T-helper 17 cell (primary cell): Measurements from ENCODE around the gene OR10H2. TPM values are rescaled to one million over a fixed set of nuclear protein-coding genes. Genes with fewer than 3 reads are reported as not detected.
A peak's percentile ranks its signal among the peaks of the same experiment; 100 is the strongest.
"Not testable (repeated sequence)": the region's sequence is repeated elsewhere in the genome, so short reads cannot be mapped to it uniquely, and the experiment has no call there.

Source experiments
- ATAC-seq: fragments of 150-1000 bp; cut with Tn5 transposase; 2 replicates; pipeline ENCODE4 v1.10.0; 2021; ENCODE audit warnings: mild to moderate bottlenecking, moderate library complexity
- DNase-seq, 3 donors: peaks; one replicate each; pipeline versions ENCODE4 v3.0.0 to v3.0.0-alpha.2; 2020 to 2021
- H3K9me3 ChIP-seq: one replicate; pipeline ENCODE4 v1.7.0; 2013; ENCODE audit warnings: low read length, mild to moderate bottlenecking; ENCODE audit not compliant: control insufficient read depth, poor library complexity, severe bottlenecking
- H3K27ac Mint-ChIP-seq: one replicate; pipeline ENCODE4 v1.8.0; 2022; ENCODE audit warnings: mild to moderate bottlenecking, moderate library complexity, mixed read lengths
- H3K27me3 Mint-ChIP-seq: one replicate; pipeline ENCODE4 v1.8.0; 2022; ENCODE audit warnings: mixed read lengths
- H3K36me3 Mint-ChIP-seq: one replicate; pipeline ENCODE4 v1.8.0; 2022; ENCODE audit warnings: low read depth, mixed read lengths
- H3K4me1 Mint-ChIP-seq: one replicate; pipeline ENCODE4 v1.8.0; 2022; ENCODE audit warnings: mild to moderate bottlenecking, mixed read lengths
- H3K4me3 Mint-ChIP-seq: one replicate; pipeline ENCODE4 v1.8.0; 2022; ENCODE audit warnings: mild to moderate bottlenecking, moderate library complexity, mixed read lengths
- total RNA-seq, 4 donors: library from RNA in 2 of 4; stranded (reverse) in 2 of 4; gene quantifications; one replicate each; pipeline ENCODE4 v1.2.3 and lab custom pipeline; 2022 to 2026

OR10H2 gene, protein sequence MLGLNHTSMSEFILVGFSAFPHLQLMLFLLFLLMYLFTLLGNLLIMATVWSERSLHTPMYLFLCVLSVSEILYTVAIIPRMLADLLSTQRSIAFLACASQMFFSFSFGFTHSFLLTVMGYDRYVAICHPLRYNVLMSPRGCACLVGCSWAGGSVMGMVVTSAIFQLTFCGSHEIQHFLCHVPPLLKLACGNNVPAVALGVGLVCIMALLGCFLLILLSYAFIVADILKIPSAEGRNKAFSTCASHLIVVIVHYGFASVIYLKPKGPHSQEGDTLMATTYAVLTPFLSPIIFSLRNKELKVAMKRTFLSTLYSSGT
- total RNA-seq (not detected), total RNA-seq (lab: John Stamatoyannopoulos, UW) (0 reads per million in 2 donors)

DNA sequence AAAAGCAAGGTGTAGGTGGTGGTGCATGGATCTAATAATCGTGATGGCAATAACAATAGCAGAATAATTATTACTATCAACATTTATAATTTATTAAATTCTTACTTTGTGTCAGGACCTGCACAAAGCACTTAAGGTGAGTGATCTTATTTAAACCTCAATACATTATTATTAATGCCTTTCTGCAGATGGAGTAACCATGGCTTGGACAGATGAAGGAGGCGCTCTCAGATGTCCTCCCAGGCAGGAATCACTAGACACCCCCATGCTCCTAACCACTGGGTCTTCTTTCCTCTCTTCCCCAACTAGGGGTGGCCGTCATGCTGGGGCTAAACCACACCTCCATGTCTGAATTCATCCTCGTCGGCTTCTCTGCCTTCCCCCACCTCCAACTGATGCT, at the start of gene OR10H2:
TSS of gene OR10H2 (plus strand) at position 301 of the 400 bp plus-strand sequence. CDS start at position 321, 20 bp downstream.
- H3K4me1 Mint-ChIP-seq, result peaks cover 11% of the 10 kb centered on the region
- H3K36me3 Mint-ChIP-seq, result no peaks in the 10 kb centered on the region
- H3K9me3 ChIP-seq, result no peaks in the 10 kb centered on the region
- H3K4me3 Mint-ChIP-seq, result peak within 1 kb of the TSS; percentile 60
- peaks cover 55% of the 10 kb centered on the region for H3K27me3 Mint-ChIP-seq
- DNase-seq (no peak), ATAC-seq (no peak)
- H3K27ac Mint-ChIP-seq, result no peak within 1 kb of the TSS

DNA sequence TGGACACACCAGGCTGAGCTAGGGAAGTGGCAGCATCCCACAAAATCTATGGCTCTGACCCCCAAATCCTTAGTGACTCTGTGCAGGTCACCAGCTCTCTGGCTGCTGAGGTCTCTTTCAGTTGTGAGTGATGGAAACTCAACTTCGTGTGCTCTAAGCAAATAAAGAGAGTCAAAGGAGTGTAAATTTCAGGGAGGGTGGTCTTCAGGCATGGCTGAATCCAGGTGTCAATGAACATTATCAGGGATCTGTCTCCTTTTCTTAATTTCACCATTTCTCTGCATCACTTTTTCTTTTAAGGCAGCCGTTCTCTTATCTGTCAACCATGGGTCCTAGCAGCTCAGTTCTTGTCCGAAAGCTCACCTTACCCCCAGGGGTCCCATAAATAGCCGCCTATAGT, 48.7 kb upstream of the OR10H2 start:
- Mint-ChIP-seq H3K4me3 (no peak overlapping the region), H3K36me3 (peaks cover 5% of the 10 kb centered on the region), H3K27ac (no peak overlapping the region), H3K27me3 (peaks cover 10% of the 10 kb centered on the region), H3K4me1 (peaks cover 13% of the 10 kb centered on the region)
- H3K9me3 ChIP-seq, result no peaks in the 10 kb centered on the region
- ATAC-seq, result no peak
- no peak for DNase-seq

DNA sequence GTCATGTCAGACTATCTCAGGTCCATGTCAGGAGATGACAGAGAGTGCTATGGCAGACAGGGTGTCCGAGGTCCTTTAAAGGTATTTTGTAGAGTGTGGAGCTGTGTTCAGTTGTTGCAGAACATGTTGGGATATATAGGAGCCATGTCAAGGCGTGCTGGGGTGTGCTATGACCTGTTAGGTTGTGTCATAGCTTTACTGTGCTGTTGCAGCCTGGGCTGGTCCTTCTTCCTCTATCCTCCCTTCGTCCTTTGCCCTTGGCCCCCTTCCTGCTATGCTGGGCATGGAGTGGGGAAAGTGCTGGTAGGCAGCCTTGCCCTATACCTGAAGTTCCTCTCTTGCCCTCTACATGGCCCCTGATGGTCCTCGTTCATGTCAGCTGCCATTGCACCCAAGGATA, 48.0 kb upstream of the OR10H2 start:
- not testable (repeated sequence) for DNase-seq, H3K4me3 Mint-ChIP-seq, ATAC-seq, H3K27ac Mint-ChIP-seq, H3K4me1 Mint-ChIP-seq, H3K36me3 Mint-ChIP-seq, H3K9me3 ChIP-seq
- peaks cover 10% of the 10 kb centered on the region for H3K27me3 Mint-ChIP-seq

DNA sequence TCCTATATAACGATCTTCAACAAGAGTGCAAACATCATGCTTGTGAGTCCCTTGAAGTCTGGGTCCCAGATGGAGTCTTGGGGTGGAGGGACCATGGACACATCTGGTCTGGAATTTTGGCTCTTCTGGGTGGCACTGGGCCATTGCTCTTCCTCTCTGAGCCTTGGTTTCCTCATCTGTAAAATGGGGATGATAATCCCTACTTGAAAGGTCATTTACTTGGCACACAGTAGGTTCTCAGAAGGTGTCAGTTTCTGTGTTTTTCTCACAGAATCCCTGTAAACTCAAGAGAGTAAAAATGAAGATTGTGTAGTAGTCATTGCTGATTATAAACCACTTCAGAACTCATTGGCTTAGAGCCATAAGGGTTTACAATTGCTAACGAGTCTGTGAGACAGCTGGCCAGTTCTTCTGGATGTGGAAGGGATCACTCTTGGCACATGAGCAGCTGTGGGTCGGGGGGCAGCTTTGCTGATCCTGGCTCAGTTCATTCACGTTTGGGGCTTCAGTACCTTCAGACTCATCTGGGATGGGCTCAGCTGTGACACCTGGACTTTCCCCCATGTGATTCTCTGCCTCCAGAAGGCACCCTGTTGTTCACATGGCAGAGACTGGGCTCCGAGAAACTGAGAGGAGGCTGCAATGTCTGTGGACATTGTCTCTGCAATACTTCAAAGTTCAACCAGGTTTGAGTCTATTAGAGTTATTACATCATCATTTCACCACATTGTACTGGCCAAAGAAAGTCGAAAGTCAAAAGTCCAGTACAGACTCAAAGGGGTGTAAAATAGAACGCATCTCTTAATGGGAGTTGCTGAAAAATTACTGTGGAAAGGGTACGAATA, 47.1 kb upstream of the OR10H2 start:
- peaks cover 4% of the 10 kb centered on the region for H3K4me1 Mint-ChIP-seq
- DNase-seq (no peak), ATAC-seq (no peak)
- no peak overlapping the region for H3K4me3 Mint-ChIP-seq
- no peaks in the 10 kb centered on the region for H3K9me3 ChIP-seq
- H3K27me3 Mint-ChIP-seq, result peaks cover 10% of the 10 kb centered on the region
- H3K27ac Mint-ChIP-seq, result no peak overlapping the region
- peaks cover 5% of the 10 kb centered on the region for H3K36me3 Mint-ChIP-seq

DNA sequence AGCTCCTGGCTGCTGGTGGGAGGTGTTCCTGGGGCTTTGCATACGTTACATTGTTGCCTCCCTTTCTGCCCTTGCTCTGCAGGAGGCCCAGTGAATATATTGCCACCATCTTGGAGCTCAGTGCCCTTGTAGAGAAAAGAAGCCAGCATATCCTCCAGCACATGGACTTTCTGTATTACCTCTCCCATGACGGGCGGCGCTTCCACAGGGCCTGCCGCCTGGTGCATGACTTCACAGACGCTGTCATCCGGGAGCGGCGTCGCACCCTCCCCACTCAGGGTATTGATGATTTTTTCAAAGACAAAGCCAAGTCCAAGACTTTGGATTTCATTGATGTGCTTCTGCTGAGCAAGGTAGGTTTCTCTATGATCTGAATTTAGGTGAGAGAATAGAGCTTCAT, 44.4 kb upstream of the OR10H2 start:
- DNase-seq, result no peak
- ATAC-seq, result no peak
- H3K9me3 ChIP-seq, result no peaks in the 10 kb centered on the region
- H3K36me3 Mint-ChIP-seq, result peaks cover 6% of the 10 kb centered on the region
- no peak overlapping the region for H3K27ac Mint-ChIP-seq
- peaks cover 10% of the 10 kb centered on the region for H3K27me3 Mint-ChIP-seq
- H3K4me3 Mint-ChIP-seq, result no peak overlapping the region
- H3K4me1 Mint-ChIP-seq, result no peaks in the 10 kb centered on the region

DNA sequence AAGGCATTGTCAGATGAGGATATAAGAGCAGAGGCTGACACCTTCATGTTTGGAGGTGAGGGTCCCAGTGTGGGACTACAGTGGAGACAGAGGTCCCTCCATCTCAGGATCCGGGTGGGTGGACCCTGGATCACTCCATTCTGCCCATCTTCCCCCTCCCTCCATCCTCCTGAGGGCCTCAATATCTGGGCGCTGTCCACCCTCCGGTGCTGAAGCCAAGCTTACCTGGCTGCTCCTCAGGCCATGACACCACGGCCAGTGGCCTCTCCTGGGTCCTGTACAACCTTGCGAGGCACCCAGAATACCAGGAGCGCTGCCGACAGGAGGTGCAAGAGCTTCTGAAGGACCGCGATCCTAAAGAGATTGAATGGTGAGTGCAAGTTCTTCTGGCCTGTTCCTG, 43.0 kb upstream of the OR10H2 start:
- Mint-ChIP-seq H3K27me3 (peaks cover 10% of the 10 kb centered on the region), H3K4me3 (no peak overlapping the region), H3K4me1 (no peaks in the 10 kb centered on the region), H3K36me3 (peaks cover 6% of the 10 kb centered on the region), H3K27ac (no peak overlapping the region)
- DNase-seq (no peak), ATAC-seq (no peak)
- no peaks in the 10 kb centered on the region for H3K9me3 ChIP-seq

DNA sequence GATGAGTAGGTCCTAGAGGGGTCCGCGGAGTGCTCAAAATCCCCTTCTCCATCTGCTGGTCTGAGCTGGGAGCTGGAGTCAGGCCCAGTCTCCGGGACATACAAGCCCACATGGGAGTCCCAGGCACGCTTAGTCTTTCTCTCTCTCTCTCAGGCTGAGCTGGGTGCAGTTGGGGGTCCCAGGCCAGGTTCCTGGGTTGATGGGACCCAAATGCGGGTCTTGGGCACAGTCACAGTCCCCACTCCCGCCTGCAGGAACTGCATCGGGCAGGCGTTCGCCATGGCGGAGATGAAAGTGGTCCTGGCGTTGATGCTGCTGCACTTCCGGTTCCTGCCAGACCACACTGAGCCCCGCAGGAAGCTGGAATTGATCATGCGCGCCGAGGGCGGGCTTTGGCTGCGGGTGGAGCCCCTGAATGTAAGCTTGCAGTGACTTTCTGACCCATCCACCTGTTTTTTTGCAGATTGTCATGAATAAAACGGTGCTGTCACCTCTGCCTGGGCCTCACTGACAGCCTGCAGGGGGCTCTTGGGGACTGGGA, 31.1 kb upstream of the OR10H2 start:
- DNase-seq, result no peak
- Mint-ChIP-seq H3K4me1 (no peaks in the 10 kb centered on the region), H3K27ac (no peak overlapping the region), H3K27me3 (peaks cover 22% of the 10 kb centered on the region), H3K4me3 (no peak overlapping the region), H3K36me3 (no peaks in the 10 kb centered on the region)
- ATAC-seq, result no peak
- H3K9me3 ChIP-seq, result no peaks in the 10 kb centered on the region

DNA sequence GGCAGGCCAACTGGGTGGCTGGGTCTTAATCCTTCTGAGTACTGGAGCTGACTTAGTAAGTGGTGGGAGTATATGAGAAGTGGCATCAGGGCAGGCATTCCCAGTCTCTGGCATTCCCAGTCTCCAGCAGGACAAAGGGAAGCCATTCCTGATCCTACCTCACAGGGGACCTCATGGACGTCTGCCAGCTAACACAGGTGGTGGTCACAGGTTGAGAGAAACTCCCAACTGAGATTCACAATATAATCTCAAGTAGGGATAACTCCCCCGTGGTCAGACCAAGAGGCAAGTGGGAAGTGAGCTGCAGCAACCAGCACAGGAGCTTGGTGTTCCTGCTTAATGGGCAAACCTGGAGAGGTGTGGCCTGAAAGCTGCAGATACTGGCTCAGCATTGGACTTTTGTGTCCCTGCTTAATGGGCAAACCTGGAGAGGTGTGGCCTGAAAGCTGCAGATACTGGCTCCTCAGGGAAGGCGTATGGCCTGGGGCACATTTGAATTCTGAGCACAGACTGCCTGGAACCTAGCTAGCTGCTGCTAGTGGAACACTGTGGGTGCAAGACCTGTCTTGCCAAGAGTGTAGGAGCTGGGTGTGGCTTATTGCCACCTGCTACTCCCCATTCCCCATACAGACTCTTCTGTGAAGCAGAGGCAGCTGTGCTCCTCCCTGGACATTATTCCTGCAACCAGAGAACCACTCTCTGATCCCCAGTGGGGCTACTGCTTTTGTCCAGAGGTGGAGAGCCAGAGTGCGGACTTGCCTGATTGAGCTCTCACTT, 25.9 kb upstream of the OR10H2 start:
- no peak for DNase-seq
- ATAC-seq, result no peak
- Mint-ChIP-seq H3K27ac (no peak overlapping the region), H3K4me1 (no peaks in the 10 kb centered on the region), H3K27me3 (peaks cover 43% of the 10 kb centered on the region), H3K36me3 (peaks cover 2% of the 10 kb centered on the region), H3K4me3 (no peak overlapping the region)
- H3K9me3 ChIP-seq, result no peaks in the 10 kb centered on the region

DNA sequence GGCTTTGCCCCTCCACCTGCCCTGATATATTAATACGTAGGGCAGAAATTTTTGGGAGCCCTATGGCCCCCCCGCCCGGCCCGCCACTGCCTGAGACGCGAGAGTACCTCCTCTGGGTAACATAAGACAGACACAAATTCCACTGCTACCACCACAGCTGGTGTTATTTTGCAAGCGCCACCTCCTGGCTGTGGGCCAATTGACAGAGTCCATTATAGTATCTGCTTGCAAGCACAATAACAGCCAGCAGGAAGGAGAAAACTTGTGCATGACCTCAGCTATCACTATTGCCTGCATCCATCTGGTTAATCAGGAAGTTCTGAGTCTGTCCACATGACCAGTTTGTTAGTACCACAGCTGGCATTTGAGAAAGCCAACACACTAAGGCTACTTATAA, 25.3 kb upstream of the OR10H2 start:
- ATAC-seq (peak; percentile 32), DNase-seq (no peak)
- Mint-ChIP-seq H3K27me3 (peaks cover 42% of the 10 kb centered on the region), H3K36me3 (peaks cover 2% of the 10 kb centered on the region), H3K4me1 (no peaks in the 10 kb centered on the region), H3K4me3 (no peak overlapping the region), H3K27ac (no peak overlapping the region)
- H3K9me3 ChIP-seq, result no peaks in the 10 kb centered on the region

DNA sequence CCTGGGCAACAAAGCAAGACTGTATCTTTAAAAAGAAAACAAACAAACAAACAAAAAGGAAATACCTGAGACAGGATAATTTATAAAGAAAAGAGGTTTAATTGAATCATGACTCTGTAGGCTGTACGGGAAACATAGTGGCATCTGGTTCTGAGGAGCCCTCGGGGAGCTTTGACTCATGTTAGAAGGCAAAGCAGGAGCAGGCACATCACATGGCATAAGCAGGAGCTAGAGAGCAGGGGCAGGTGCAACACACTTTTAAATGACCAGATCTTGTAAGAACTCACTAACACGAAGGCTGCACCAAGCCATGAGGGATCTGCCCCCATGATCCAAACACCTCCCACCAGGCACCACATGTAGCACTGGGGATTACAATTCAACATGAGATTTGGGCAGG, 13.2 kb upstream of the OR10H2 start:
- H3K4me1 Mint-ChIP-seq, result peaks cover 3% of the 10 kb centered on the region
- ATAC-seq (no peak), DNase-seq (no peak)
- H3K4me3 Mint-ChIP-seq, result no peak overlapping the region
- peaks cover 29% of the 10 kb centered on the region for H3K27me3 Mint-ChIP-seq
- H3K27ac Mint-ChIP-seq, result no peak overlapping the region
- peaks cover 2% of the 10 kb centered on the region for H3K36me3 Mint-ChIP-seq
- H3K9me3 ChIP-seq, result no peaks in the 10 kb centered on the region

DNA sequence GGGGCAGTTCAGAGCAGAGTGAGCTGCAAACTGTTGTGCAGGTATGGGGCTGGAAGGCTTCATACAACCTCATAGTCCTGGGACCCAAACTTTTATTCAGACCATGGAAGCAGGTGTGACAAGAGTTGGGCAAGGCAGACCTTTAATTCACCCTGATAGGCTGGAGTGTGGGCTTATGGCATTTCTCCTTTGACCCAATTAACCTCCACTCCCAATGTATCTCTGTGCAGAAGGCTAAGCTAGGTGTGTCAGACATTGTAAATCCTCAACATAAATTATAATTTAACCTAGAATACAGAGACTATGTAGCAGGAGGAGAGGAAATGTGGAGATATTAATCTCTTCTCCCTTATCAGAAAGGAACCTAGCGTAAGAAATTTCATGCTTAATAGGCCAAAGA, 12.2 kb upstream of the OR10H2 start:
- Mint-ChIP-seq H3K4me1 (peaks cover 3% of the 10 kb centered on the region), H3K27ac (no peak overlapping the region), H3K27me3 (peaks cover 29% of the 10 kb centered on the region), H3K4me3 (no peak overlapping the region), H3K36me3 (peaks cover 2% of the 10 kb centered on the region)
- DNase-seq, result no peak
- H3K9me3 ChIP-seq, result no peaks in the 10 kb centered on the region
- ATAC-seq, result no peak

DNA sequence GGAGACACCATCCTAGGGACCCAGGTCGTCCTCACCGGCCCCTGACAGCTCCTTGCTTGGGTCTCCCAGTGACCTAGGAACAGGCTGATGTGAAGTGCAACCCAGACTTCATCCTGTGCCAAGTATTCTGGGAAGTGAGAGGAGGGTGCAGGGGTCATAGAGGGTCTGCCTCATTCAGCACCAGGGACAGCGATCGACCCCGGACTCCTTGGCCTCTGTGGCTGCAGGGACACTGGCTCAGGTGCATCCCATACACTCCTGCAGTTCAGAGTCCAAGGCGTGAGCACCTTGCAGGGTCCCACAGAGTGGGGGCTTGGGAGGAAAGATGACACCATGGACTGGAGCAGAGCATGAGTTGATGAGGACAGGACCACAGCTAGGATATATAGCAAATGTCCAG, 10.0 kb upstream of the OR10H2 start:
- DNase-seq, result no peak
- no peaks in the 10 kb centered on the region for H3K9me3 ChIP-seq
- no peak overlapping the region for H3K27ac Mint-ChIP-seq
- no peak overlapping the region for H3K4me3 Mint-ChIP-seq
- H3K27me3 Mint-ChIP-seq, result peaks cover 38% of the 10 kb centered on the region
- peaks cover 2% of the 10 kb centered on the region for H3K36me3 Mint-ChIP-seq
- H3K4me1 Mint-ChIP-seq, result peaks cover 5% of the 10 kb centered on the region
- no peak for ATAC-seq

DNA sequence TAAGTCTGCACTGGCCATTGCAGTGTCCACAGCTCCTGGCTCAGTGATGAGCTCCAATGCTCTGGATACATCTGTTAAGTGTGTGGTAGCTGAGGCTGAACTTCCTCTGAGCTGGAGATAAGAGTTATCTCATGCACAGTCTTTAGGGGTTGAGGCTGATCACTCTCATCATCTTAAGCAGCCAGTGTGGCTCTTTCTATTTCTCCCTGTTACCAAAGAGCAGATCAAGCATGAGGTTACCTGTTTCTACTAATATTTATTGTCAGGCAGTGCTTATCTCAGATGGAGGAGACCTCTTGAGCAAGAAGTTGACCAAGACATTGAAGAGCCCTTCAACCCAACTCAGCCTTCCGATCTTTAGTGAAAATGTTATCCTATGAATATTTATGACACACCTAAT, 6.6 kb upstream of the OR10H2 start:
- Mint-ChIP-seq H3K27ac (no peak overlapping the region), H3K4me1 (peaks cover 7% of the 10 kb centered on the region), H3K27me3 (peaks cover 46% of the 10 kb centered on the region), H3K36me3 (peaks cover 2% of the 10 kb centered on the region), H3K4me3 (no peak overlapping the region)
- DNase-seq (no peak), ATAC-seq (no peak)
- no peaks in the 10 kb centered on the region for H3K9me3 ChIP-seq
